DND-41 (cell line): ENCODE measurements around the gene RNF207.

Source experiments
- ATAC-seq: fragments of 200-7000 bp; cut with Tn5 transposase; 3 replicates; pipeline ENCODE4 v1.9.1; 2021; ENCODE audit warnings: low read depth; ENCODE audit not compliant: insufficient read depth
- DNase-seq: peaks from one replicate; pipeline ENCODE4 v3.0.0-alpha.2; 2020
- H2AFZ ChIP-seq: 2 replicates; pipeline ENCODE4 v1.6.0; 2012; ENCODE audit warnings: low read depth, low read length
- H3K27ac ChIP-seq: 2 replicates; pipeline ENCODE4 v1.5.1; 2012; ENCODE audit warnings: low read length, inconsistent platforms
- H3K27me3 ChIP-seq: fragments of 200-600 bp; sonication (generic); 2 replicates; pipeline ENCODE4 v1.6.0; 2012; ENCODE audit warnings: low read length, mild to moderate bottlenecking, inconsistent platforms; ENCODE audit not compliant: insufficient read depth, poor library complexity
- H3K36me3 ChIP-seq: 2 replicates; pipeline ENCODE4 v1.5.1; 2012; ENCODE audit warnings: low read length, inconsistent platforms; ENCODE audit not compliant: insufficient read depth
- H3K4me1 ChIP-seq: 2 replicates; pipeline ENCODE4 v1.5.1; 2012; ENCODE audit warnings: mild to moderate bottlenecking, low read length; ENCODE audit not compliant: insufficient read depth
- H3K4me2 ChIP-seq: 2 replicates; pipeline ENCODE4 v1.6.0; 2012; ENCODE audit warnings: mild to moderate bottlenecking, moderate library complexity, low read length, inconsistent platforms; ENCODE audit not compliant: insufficient read depth
- H3K4me3 ChIP-seq, 2 experiments: fragments of 200-600 bp in 1 of 2; shearing (Covaris generic) in 1 of 2; 2 replicates each; pipeline ENCODE4 v1.5.1; 2012 to 2016; ENCODE audit warnings: inconsistent platforms in 2 of 2, low read length in 2 of 2, mild to moderate bottlenecking in 2 of 2, low read depth in 1 of 2, moderate library complexity in 1 of 2
- H3K79me2 ChIP-seq: 2 replicates; pipeline ENCODE4 v1.6.0; 2012; ENCODE audit warnings: low read length, inconsistent platforms; ENCODE audit not compliant: insufficient read depth
- H3K9ac ChIP-seq: 2 replicates; pipeline ENCODE4 v1.6.0; 2012; ENCODE audit warnings: low read depth, mild to moderate bottlenecking, inconsistent platforms, low read length, moderate library complexity
- H3K9me3 ChIP-seq: 2 replicates; pipeline ENCODE4 v1.5.1; 2012; ENCODE audit warnings: low read length, moderate library complexity, mild to moderate bottlenecking, inconsistent platforms; ENCODE audit not compliant: insufficient read depth, severe bottlenecking
- H4K20me1 ChIP-seq: 2 replicates; pipeline ENCODE4 v1.6.0; 2012; ENCODE audit warnings: low read length; ENCODE audit not compliant: insufficient read depth
- EZH2 ChIP-seq: IDR thresholded peaks from 3 replicates; pipeline ENCODE4 v1.6.1; 2012; ENCODE audit warnings: borderline replicate concordance, low read depth, mild to moderate bottlenecking, moderate library complexity, low read length, inconsistent platforms; ENCODE audit not compliant: severe bottlenecking
- TF ChIP-seq, protein P1 (sequence below): IDR thresholded peaks from 2 replicates; pipeline ENCODE4 v1.5.1; 2012; ENCODE audit warnings: borderline replicate concordance, low read length, moderate library complexity, mild to moderate bottlenecking; ENCODE audit not compliant: poor library complexity, severe bottlenecking; ENCODE audit errors: extremely low read depth

Gene RNF207

DNA sequence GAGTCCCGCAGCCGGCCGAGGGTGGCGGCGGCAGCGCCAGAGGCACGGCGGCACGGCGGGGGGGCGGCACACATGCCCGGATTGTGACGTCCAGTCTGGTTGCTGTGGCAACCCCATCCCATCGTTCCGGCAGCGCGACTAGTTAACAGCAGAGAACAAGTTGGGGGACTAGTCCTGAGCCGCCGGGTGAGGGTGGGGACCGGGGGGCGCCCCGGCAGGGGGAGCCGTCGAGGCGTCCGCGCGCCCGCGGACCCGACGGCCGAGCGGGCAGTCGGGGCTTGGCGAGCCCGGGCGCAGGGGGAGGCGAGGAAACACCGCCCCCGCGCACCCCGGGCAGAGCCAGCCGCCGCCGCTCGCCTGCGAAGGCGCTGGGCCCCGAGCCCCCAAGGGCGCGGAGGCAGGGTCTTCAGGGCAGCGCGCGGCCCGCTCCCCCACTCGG is 25.6 kb upstream of the RNF207 start, which contains the start of gene CHD5:
Gene CHD5, minus strand, starts transcription at position 54 of the 439 bp plus-strand sequence. CDS start 298 bp downstream, outside the sequence.
- Histone ChIP-seq H3K4me2 (no peak within 1 kb of the TSS), H3K9me3 (no peaks in the 10 kb centered on the region), H3K4me1 (no peaks in the 10 kb centered on the region), H3K4me3 (no peak within 1 kb of the TSS), H3K79me2 (peaks cover under 1% of the 10 kb centered on the region; the same call in 1 of the 2 replicates), H2AFZ (no peak within 1 kb of the TSS), H4K20me1 (peaks cover 45% of the 10 kb centered on the region; the same call in 1 of the 2 replicates), H3K9ac (no peak within 1 kb of the TSS), H3K36me3 (peaks cover 12% of the 10 kb centered on the region), H3K27ac (no peak within 1 kb of the TSS), H3K27me3 (no peaks in the 10 kb centered on the region)
- ATAC-seq: no peak
- TF ChIP-seq, protein P1, sequence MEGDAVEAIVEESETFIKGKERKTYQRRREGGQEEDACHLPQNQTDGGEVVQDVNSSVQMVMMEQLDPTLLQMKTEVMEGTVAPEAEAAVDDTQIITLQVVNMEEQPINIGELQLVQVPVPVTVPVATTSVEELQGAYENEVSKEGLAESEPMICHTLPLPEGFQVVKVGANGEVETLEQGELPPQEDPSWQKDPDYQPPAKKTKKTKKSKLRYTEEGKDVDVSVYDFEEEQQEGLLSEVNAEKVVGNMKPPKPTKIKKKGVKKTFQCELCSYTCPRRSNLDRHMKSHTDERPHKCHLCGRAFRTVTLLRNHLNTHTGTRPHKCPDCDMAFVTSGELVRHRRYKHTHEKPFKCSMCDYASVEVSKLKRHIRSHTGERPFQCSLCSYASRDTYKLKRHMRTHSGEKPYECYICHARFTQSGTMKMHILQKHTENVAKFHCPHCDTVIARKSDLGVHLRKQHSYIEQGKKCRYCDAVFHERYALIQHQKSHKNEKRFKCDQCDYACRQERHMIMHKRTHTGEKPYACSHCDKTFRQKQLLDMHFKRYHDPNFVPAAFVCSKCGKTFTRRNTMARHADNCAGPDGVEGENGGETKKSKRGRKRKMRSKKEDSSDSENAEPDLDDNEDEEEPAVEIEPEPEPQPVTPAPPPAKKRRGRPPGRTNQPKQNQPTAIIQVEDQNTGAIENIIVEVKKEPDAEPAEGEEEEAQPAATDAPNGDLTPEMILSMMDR: no peak
- no peak for TF ChIP-seq EZH2
- no peak for DNase-seq

DNA sequence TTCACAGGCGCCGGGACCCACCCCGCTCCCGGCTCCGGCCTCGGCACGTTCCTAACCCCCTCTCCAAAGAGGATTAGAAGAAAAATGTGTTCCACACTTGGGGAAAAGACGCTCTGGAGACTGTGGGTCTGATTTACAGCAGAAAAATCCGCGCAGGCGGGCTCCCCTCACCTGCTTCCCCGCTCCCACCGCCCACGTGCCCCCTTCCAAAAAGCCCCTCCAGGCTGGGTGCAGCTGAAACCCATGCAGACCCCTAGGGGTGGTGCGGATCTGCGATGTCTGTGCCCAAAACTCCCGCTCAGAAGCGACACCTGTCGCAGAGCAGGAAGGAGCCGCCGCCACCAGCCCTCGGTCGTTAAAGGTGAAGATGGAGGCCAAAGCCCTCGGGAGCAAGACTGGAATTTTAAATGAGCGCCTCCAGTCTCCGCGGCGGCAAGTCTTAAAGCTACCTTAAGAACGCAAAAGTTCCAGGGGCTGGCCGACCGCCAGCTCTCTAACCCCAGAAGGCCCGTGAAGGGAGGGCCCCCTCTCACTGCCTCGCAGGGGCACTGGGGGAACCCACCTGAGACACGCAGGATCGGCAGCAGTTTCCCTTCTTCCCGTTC is 25.1 kb upstream of the RNF207 start:
- TF ChIP-seq, protein P1: no peak
- no peak overlapping the region for H3K9ac ChIP-seq
- ATAC-seq: no peak
- no peak overlapping the region for H3K4me3 ChIP-seq
- peaks cover 18% of the 10 kb centered on the region for H3K36me3 ChIP-seq
- no peaks in the 10 kb centered on the region for H3K4me1 ChIP-seq
- no peak overlapping the region for H3K4me2 ChIP-seq
- H3K79me2 ChIP-seq: peaks cover 4% of the 10 kb centered on the region; the same call in 1 of the 2 replicates
- no peaks in the 10 kb centered on the region for H3K27me3 ChIP-seq
- DNase-seq: no peak
- H3K9me3 ChIP-seq: no peaks in the 10 kb centered on the region
- H3K27ac ChIP-seq: no peak overlapping the region
- peaks cover 50% of the 10 kb centered on the region; the same call in 1 of the 2 replicates for H4K20me1 ChIP-seq
- no peak overlapping the region for H2AFZ ChIP-seq

DNA sequence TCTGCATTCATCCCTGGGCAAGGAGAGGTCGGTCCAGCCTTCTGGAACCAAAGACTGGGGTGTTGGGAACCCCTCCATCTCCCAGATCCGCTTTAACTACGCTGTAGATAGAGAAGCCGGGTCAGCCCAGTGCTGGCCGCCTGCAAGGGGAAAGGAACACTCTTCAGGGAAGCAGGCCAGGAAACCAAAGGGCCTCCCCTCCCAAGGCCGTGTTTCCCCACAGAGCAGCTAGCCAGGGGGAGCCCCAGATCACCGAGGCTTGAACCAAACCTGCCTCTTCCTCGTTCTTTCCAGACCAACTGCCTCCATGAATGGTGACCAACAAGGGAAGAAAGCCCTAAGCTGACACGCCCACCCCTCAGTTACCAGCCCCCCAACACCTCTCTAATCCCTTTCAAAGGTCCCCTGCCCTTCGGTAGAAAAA is 24.6 kb upstream of the RNF207 start:
- no peaks in the 10 kb centered on the region for H3K9me3 ChIP-seq
- H3K36me3 ChIP-seq: peaks cover 21% of the 10 kb centered on the region
- no peak overlapping the region for H2AFZ ChIP-seq
- ATAC-seq: no peak
- H3K4me3 ChIP-seq: no peak overlapping the region
- H3K79me2 ChIP-seq: peaks cover 4% of the 10 kb centered on the region; the same call in 1 of the 2 replicates
- TF ChIP-seq, protein P1: no peak
- TF ChIP-seq EZH2: no peak
- H3K27me3 ChIP-seq: no peaks in the 10 kb centered on the region
- H3K4me1 ChIP-seq: no peaks in the 10 kb centered on the region
- DNase-seq: no peak
- H3K4me2 ChIP-seq: no peak overlapping the region
- H4K20me1 ChIP-seq: peaks cover 52% of the 10 kb centered on the region; the same call in 1 of the 2 replicates
- H3K27ac ChIP-seq: no peak overlapping the region
- H3K9ac ChIP-seq: no peak overlapping the region
